ENCODE results near the gene DHRS4.
"Not testable (repeated sequence)": the region's sequence is repeated elsewhere in the genome, so short reads cannot be mapped to it uniquely, and the experiment has no call there.

DHRS4 gene

GRCh38 chr14:23941669-23942068 lies 11.9 kb upstream of the DHRS4 start:
- DNase-seq = no peak

DNA sequence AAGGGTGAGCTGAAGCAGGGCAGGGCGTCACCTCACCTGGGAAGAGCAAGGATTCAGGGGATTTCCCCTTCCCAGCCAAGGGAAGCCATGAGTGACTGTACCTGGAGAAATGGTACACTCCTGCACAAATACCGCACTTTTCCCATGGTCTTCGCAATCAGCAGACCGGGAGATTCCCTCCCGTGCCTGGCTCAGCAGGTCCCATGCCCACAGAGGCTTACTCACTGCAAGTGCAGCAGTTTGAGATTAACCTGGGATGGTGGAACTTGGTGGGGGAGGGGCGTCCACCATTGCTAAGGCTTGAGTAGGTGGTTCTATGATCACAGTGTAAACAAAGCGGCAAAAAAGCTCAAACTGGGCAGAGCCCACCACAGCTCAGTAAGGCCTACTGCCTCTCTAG lies 11.0 kb upstream of the DHRS4 start:
- no peak for DNase-seq

DNA sequence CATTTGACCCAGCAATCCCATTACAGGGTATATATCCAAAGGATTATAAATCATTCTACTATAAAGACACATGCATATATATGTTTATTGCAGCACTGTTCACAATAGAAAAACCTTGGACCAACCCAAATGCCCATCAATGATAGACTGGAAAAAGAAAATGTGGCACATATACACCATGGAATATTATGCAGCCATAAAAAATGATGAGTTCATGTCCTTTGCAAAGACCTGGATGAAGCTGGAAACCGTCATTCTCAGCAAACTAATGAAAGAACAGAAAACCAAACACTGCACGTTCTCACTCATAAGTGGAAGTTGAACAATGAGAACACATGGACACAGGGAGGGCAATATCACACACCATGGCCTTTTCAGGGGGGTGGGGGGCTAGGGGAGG lies 4.5 kb upstream of the DHRS4 start:
- DNase-seq = not testable (repeated sequence)

- DNase-seq = no peak
These were observed 3.0 kb upstream of the DHRS4 start for GRCh38 chr14:23950411-23951135.

DNA sequence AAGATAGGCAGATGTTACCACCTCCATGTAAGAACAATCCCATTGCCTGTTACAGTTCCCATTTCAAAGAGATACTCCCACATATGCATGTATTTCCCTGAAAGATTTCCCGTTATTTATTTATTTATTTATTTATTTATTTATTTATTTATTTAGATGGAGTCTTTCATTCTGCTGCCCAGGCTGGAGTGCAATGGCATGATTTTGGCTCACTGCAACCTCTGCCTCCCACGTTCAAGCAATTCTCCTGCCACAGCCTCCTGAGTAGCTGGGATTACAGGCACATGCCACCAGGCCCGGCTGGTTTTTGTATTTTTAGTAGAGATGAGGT lies 2.5 kb upstream of the DHRS4 start:
- DNase-seq = not testable (repeated sequence)

GRCh38 chr14:23951590-23952201 lies 1.9 kb upstream of the DHRS4 start:
- DNase-seq = peak; percentile 25

GRCh38 chr14:23953116-23953463 lies 480 bp upstream of the DHRS4 start:
- DNase-seq = not testable (repeated sequence)

DNA sequence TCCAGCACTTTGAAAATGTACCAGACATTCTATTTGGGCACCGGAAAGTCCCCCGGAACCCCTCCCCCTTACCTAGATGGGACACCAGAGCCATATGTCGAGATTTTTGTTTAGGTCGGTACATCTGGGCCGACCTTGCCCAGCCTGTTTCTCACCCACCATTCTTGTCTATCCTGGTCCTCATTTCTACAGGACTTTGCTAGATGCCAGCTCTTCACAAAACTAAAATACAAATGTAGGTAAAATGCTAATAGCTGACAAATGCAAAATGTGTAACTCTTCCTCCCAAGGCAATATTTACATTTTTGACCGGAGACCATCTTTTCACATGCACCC lies 677 bp downstream of the DHRS4 start:
- DNase-seq = not testable (repeated sequence)

DNA sequence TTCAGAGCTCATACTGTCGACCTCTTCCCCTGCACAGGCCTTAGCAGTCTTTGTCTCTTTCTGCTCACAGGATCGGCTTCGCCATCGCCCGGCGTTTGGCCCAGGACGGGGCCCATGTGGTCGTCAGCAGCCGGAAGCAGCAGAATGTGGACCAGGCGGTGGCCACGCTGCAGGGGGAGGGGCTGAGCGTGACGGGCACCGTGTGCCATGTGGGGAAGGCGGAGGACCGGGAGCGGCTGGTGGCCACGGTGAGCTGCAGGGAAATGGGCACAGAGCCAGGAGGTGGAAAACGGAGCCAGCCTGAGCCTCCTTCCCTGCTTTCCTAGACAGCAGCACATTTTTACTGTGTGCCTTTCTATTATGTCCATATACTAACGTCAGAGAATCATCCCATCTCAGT lies 1.4 kb downstream of the DHRS4 start:
- DNase-seq = not testable (repeated sequence)

- DNase-seq = not testable (repeated sequence)
These were observed 2.2 kb downstream of the DHRS4 start for GRCh38 chr14:23955811-23956210.

GRCh38 chr14:23957913-23958569 lies 4.5 kb downstream of the DHRS4 start:
- not testable (repeated sequence) for DNase-seq

- not testable (repeated sequence) for DNase-seq
These were observed 7.3 kb downstream of the DHRS4 start for GRCh38 chr14:23960899-23961298.

- not testable (repeated sequence) for DNase-seq
These were observed 8.1 kb downstream of the DHRS4 start for GRCh38 chr14:23961704-23962103.

GRCh38 chr14:23969130-23969480 lies 15.5 kb downstream of the DHRS4 start:
- not testable (repeated sequence) for DNase-seq

GRCh38 chr14:23969481-23970282 lies 16.1 kb downstream of the DHRS4 start:
- DNase-seq = not testable (repeated sequence)

DNA sequence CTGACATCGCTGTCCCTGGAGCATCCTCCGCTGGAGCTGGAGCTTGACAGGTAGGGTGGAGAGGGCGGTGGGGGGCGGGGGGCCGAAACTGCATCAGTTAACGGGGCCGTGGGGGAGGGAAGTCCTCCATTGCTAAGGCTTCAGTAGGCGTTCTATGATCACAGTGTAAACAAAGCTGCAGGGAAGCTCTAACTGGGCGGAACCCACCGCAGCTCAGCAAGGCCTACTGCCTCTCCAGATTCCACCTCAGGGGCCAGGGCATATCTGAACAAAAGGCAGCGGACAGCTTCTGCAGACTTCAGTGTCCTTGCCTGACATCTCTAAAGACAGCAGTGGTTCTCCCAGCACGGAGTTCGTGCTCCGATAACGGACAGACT lies 16.7 kb downstream of the DHRS4 start:
- not testable (repeated sequence) for DNase-seq

DNA sequence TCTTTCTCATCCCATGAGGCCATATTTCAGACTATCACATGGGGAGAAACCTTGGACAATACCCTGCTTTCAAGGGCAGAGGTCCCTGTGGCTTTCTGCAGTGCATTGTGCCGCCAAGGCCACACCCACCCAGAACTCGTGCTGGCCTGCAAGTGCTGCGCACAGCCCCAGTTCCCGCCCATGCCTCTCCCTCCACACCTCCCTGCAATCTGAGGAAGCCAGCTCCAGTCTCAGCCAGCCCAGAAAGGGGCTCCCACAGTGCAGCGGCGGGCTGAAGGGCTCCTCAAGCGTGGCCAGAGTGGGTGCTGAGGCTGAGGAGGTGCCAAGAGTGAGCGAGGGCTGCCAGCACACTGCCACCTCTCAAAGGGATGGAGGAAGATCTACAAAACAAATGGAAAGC lies 19.6 kb downstream of the DHRS4 start:
- not testable (repeated sequence) for DNase-seq

DNA sequence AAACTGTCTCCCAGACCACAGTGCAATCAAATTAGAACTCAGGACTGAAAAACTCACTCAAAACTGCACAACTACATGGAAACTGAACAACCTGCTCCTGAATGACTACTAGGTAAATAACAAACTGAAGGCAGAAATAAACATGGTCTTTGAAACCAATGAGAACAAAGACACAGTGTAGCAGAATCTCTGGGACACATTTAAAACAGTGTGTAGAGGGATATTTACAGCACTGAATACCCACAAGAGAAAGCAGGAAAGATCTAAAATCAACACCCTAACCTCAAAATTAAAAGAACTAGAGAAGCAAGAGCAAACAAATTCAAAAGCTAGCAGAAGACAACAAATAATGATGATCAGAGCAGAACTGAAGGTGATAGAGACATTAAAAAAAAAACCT lies 20.5 kb downstream of the DHRS4 start:
- not testable (repeated sequence) for DNase-seq

DNA sequence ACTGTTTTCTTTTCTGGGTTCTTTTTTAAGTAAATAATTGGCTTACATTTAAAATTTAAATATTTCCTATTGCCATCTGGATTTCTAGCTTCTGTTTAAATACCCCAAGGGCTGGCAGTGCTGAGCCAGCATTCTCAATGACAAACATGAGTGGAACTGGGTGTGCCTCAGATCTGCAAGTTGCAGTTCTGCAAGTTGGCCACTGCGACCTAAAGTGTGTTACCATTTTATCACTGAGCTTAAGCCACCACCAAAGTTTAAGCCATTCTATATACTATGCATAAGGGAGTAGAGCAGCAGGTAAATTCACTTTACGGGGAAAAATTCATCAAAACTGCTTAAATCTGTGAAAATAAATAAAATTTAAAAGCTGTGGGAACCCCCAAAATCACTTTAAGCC lies 23.6 kb downstream of the DHRS4 start:
- DNase-seq = peak; percentile 18

DNA sequence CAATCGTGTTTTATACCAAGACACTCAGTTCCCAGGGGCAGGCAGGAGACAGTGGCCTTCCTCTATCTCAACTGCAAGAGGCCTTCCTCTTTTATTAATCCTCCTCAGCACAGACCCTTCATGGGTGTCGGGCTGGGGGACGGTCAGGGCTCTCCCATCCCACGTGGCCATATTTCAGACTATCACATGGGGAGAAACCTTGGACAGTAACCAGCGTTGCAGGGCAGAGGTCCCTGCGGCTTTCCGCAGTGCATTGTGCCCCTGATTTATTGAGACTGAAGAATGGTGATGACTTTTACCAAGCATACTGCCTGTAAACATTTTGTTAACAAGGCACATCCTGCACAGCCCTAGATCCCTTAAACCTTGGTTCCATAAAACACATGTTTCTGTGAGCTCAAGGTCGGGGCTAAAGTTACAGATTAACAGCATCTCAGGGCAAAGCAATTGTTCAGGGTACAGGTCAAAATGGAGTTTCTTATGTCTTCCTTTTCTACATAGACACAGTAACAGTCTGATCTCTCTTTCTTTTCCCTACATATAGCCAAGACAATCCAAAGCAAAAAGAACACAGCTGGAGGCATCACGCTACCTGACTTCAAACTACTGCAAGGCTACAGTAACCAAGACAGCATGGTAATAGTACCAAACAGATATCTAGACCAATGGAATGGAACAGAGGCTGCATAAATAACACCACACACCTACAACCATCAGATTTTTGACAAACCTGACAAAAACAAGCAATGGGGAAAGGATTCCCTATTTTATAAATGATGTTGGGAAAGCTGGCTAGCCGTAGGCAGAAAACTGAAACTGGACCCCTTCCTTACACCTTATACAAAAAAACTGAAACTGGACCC lies 28.6 kb downstream of the DHRS4 start:
- not testable (repeated sequence) for DNase-seq

DNA sequence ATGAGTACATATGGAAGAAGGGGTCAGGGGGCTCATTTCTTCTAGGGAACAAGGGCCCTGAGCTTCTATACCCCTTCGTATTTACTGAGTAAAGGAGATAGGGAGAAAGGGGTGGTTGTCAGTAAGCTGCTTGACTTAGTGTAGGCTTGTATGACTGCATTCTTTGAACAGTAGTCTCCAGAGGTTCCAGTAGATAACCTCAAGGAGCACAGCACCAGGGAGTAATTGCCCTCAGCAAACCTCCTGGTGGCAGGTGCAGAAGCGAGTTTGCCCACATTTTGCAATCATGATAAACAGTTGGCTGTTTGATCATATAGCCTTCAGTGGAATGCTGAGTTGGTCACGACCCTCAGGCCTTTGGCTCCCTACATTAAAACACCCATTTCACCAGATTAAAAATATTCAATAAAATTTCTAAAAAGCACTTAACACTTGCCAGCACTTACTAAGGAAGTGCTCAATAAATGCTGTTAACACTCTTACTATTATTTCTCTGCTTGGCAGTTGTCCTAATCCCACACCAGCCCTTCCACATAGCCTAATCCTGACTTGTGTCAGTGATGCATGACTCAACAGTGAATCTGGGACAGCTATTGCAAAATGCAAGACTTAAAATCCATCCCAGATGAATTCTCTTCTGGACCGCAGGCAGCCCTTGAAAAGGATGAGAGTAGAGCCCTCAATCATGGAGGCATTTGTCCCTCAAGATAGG lies 31.5 kb downstream of the DHRS4 start:
- peak; percentile 8 for DNase-seq

DNA sequence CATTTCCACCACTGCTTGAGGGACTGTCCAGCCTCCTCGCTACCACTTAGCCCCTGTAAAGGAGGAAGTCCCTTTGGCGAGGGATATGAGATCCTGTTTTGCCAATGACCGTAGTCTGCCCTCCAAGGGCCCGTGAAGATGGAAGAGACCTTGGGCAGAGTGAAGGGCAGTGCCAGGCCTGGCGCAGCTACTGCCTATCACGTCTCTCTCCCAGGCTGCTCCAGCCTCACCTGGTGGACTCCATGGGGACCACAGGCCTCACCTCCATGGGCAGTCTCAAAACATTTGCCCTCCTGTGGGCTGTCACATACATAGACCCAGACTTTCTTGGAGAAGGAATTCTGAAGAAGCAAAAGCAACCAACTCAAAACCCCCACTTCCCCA lies 34.6 kb downstream of the DHRS4 start:
- not testable (repeated sequence) for DNase-seq
